ENCODE measurements around the gene LRRC4B. TPM values are rescaled to one million over a fixed set of nuclear protein-coding genes. Genes with fewer than 3 reads are reported as not detected.

The LRRC4B gene
- polyA plus RNA-seq, 1 of the 3 experiments (the other 2 are of a cell fraction) = 6.9 TPM

DNA sequence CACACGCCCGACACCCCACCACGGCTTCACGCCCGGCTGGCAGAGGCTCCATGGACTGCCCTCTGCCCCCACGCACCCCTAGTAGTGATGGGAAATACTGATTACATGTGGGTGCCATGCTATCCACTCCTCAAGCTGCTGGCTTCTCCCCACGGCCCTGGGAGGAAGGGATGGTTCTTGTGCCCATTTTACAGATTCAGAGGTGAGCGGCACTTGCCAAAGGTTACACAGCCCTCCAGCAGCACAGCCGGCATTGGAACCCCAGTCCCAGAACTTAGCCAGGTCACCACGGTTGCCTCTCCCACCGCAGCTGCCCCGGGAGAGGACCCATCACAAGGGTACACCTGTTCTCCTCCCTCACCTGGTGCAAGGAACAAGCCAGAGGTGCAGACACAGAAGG lies 13.2 kb downstream of the LRRC4B start:
- no peaks in the 10 kb centered on the region for H3F3A ChIP-seq (replicated peaks; ENCODE audit: insufficient read depth)
- H3K36me3 ChIP-seq (replicated peaks in 1 of 2; ENCODE audit: control insufficient read depth in 1 of 2, insufficient read depth in 2 of 2, low read length in 1 of 2) = no peaks in the 10 kb centered on the region
- no peaks in the 10 kb centered on the region for H3K27me3 ChIP-seq (ENCODE audit: insufficient read depth)
- ChIA-PET CTCF (interaction anchor here (2.1 to 10.3 kb wide), 9 partner anchors 8 to 228 kb away, joined by 11 to 170 read pairs (median 18); partner anchors contain the start of genes ASPDH and JOSD2), POLR2A (no interaction called here)
- H2AFZ ChIP-seq (ENCODE audit: low read depth) = no peak overlapping the region
- H3K79me2 ChIP-seq (ENCODE audit: insufficient read depth) = no peaks in the 10 kb centered on the region
- peaks cover 8% of the 10 kb centered on the region; the same call in 1 of the 2 replicates for H4K20me1 ChIP-seq (ENCODE audit: insufficient read depth)
- no peaks in the 10 kb centered on the region for H3K9me3 ChIP-seq
- peaks cover 0 to 20% of the 10 kb centered on the region in 2 experiments; a peak in 1 of 4 replicates for H3K4me1 ChIP-seq (ENCODE audit: control insufficient read depth in 1 of 2, insufficient read depth in 2 of 2, low read depth in 1 of 2, low read length in 1 of 2)
- DNase-seq = no peak
- no peaks in the 10 kb centered on the region for H3K9me2 ChIP-seq
- WGBS (ENCODE audit: low lambda C conversion rate) = 74% methylated on average over 4 of the region's 12 CpGs
- H3K4me2 ChIP-seq = no peak overlapping the region
- no peak for TF ChIP-seq ELF1 (IDR thresholded peaks at IDR 0.05)
- TF ChIP-seq POLR2AphosphoS5 (IDR thresholded peaks at IDR 0.05; ENCODE audit: low read depth, low read length) = no peak
- no peak for TF ChIP-seq CHD2 (IDR thresholded peaks at IDR 0.05; ENCODE audit: low read length, partially characterized antibody)
- no peak for TF ChIP-seq IRF3 (IDR thresholded peaks at IDR 0.05; ENCODE audit: low read depth, low read length)
- TF ChIP-seq, protein P1, sequence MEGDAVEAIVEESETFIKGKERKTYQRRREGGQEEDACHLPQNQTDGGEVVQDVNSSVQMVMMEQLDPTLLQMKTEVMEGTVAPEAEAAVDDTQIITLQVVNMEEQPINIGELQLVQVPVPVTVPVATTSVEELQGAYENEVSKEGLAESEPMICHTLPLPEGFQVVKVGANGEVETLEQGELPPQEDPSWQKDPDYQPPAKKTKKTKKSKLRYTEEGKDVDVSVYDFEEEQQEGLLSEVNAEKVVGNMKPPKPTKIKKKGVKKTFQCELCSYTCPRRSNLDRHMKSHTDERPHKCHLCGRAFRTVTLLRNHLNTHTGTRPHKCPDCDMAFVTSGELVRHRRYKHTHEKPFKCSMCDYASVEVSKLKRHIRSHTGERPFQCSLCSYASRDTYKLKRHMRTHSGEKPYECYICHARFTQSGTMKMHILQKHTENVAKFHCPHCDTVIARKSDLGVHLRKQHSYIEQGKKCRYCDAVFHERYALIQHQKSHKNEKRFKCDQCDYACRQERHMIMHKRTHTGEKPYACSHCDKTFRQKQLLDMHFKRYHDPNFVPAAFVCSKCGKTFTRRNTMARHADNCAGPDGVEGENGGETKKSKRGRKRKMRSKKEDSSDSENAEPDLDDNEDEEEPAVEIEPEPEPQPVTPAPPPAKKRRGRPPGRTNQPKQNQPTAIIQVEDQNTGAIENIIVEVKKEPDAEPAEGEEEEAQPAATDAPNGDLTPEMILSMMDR (IDR thresholded peaks at IDR 0.05) = no peak
- TF ChIP-seq MXI1 (IDR thresholded peaks at IDR 0.05; ENCODE audit: low read depth, low read length) = no peak
- TF ChIP-seq NRF1 (IDR thresholded peaks at IDR 0.05; ENCODE audit: low read depth, low read length) = no peak
- TF ChIP-seq SIN3A (IDR thresholded peaks at IDR 0.05; ENCODE audit: borderline replicate concordance, low read depth, low read length) = no peak
- TF ChIP-seq FOXM1 (IDR thresholded peaks at IDR 0.05; ENCODE audit: low read depth) = no peak
- TF ChIP-seq MAX (IDR thresholded peaks at IDR 0.05; ENCODE audit: low read depth) = no peak
- TF ChIP-seq FOSL2 (IDR thresholded peaks at IDR 0.05; ENCODE audit: borderline replicate concordance, low read depth) = no peak
- TF ChIP-seq PBX3 (IDR thresholded peaks at IDR 0.05) = no peak
- no peak for TF ChIP-seq YY1 (IDR thresholded peaks at IDR 0.05; ENCODE audit: low read depth)
- no peak for TF ChIP-seq RCOR1 (IDR thresholded peaks at IDR 0.05; ENCODE audit: low read length)
- TF ChIP-seq EZH2phosphoT487 (IDR thresholded peaks at IDR 0.05; ENCODE audit: borderline replicate concordance, low read depth) = no peak
- no peak for TF ChIP-seq EP300 (IDR thresholded peaks at IDR 0.05; ENCODE audit: borderline replicate concordance in 1 of 2, low read depth in 1 of 2, low read length in 1 of 2)
- no peak for TF ChIP-seq NFIC (IDR thresholded peaks at IDR 0.05; ENCODE audit: borderline replicate concordance)
- no peak for TF ChIP-seq REST (IDR thresholded peaks at IDR 0.05; ENCODE audit: low read depth, low read length)
- no peak for TF ChIP-seq GABPA (IDR thresholded peaks at IDR 0.05; ENCODE audit: low read depth)
- no peak overlapping the region for H3K4me3 ChIP-seq (ENCODE audit: low read depth in 2 of 2, low read length in 1 of 2)
- no peak overlapping the region for H3K9ac ChIP-seq
- no peak overlapping the region for H3K27ac ChIP-seq (ENCODE audit: low read depth in 2 of 2, low read length in 1 of 2)

Data from SK-N-SH (cell line).